ENCODE data around the gene RARB. TPM values are rescaled to one million over a fixed set of nuclear protein-coding genes. Genes with fewer than 3 reads are reported as not detected.

Gene RARB
- total and polyA plus RNA-seq, 2 donors (not counting 3 experiments of a cell fraction or from before 2014, with no cell fraction given): 15.3 to 23.4 TPM

GRCh38 chr3:25572336-25572735 lies 144.3 kb downstream of the RARB start:
- FAIRE-seq: no peak
- no peaks in the 10 kb centered on the region for H3K27me3 ChIP-seq (ENCODE audit: control insufficient read depth in 2 of 2, insufficient read depth in 2 of 2, low read length in 2 of 2)
- dilution Hi-C loops (cut with MboI; ENCODE audit: extremely low pct_ligation_motif_present, low sequenced_read_pairs) (no loop called here), intact Hi-C loops (cut with micrococcal nuclease) (no loop called here)
- no peaks in the 10 kb centered on the region for H3K9me1 ChIP-seq (replicated peaks; ENCODE audit: control insufficient read depth, extremely low read depth, insufficient read depth, low read length)
- H2AFZ ChIP-seq (ENCODE audit: low read depth, low read length): no peak overlapping the region
- BruUV-seq (replicated peaks): no TSS peak
- no peak overlapping the region for H3K27ac ChIP-seq (ENCODE audit: insufficient read depth, low read depth, low read length)
- DNase-seq (ENCODE audit: low read depth, low spot score): no peak
- H3K9me3 ChIP-seq (replicated peaks; ENCODE audit: control insufficient read depth, insufficient read depth, low read length): no peaks in the 10 kb centered on the region
- TF ChIP-seq MAX (IDR thresholded peaks at IDR 0.05; ENCODE audit: insufficient read depth, insufficient read length): no peak
- no peak for TF ChIP-seq EZH2 (IDR thresholded peaks at IDR 0.05; ENCODE audit: borderline replicate concordance, low read depth, low read length, severe bottlenecking)
- no peak for TF ChIP-seq FOS (IDR thresholded peaks at IDR 0.05; ENCODE audit: borderline replicate concordance, insufficient read depth, low read length)
- no peak for TF ChIP-seq JUN (IDR thresholded peaks at IDR 0.05; ENCODE audit: borderline replicate concordance, insufficient read depth, insufficient read length, low read depth)
- no peak for TF ChIP-seq GATA2 (IDR thresholded peaks at IDR 0.05; ENCODE audit: insufficient read depth, insufficient read length, low read depth, low read length)
- no peak for TF ChIP-seq CTCF (IDR thresholded peaks at IDR 0.05; ENCODE audit: extremely low read depth in 1 of 2, insufficient read depth in 1 of 2, low read depth in 1 of 2, low read length in 2 of 2)
- TF ChIP-seq MYC (IDR thresholded peaks at IDR 0.05; ENCODE audit: low read depth, low read length): no peak
- TF ChIP-seq POLR2AphosphoS5 (IDR thresholded peaks at IDR 0.05; ENCODE audit: insufficient read depth, low read depth, low read length): no peak
- no peak for TF ChIP-seq POLR2A (IDR thresholded peaks at IDR 0.05; ENCODE audit: low read depth, low read length)
- no peaks in the 10 kb centered on the region for H3K79me2 ChIP-seq (ENCODE audit: control insufficient read depth, insufficient read depth, low read length)
- H3K4me1 ChIP-seq (ENCODE audit: control insufficient read depth, extremely low read depth, insufficient read depth, low read length): no peaks in the 10 kb centered on the region
- H3K9ac ChIP-seq (replicated peaks; ENCODE audit: extremely low read depth, insufficient read depth, low read length): no peak overlapping the region
- H3K4me3 ChIP-seq (replicated peaks in 1 of 3; ENCODE audit: insufficient read depth in 1 of 3, low read depth in 1 of 3, low read length in 3 of 3): no peak overlapping the region
- no peaks in the 10 kb centered on the region for H4K20me1 ChIP-seq (replicated peaks; ENCODE audit: control insufficient read depth, extremely low read depth, insufficient read depth, low read length)
- peaks cover 0 to 12% of the 10 kb centered on the region in 2 experiments for H3K36me3 ChIP-seq (ENCODE audit: control insufficient read depth in 2 of 2, extremely low read depth in 1 of 2, insufficient read depth in 2 of 2, low read length in 2 of 2)
- POLR2A ChIA-PET: no interaction called here
- CTCF ChIA-PET: interaction anchor here (1.1 to 1.6 kb wide), 2 partner anchors 11 to 24 kb away, joined by 3 to 4 read pairs; no protein-coding TSS in a partner anchor
- H3K4me2 ChIP-seq (ENCODE audit: insufficient read depth, low read length): no peak overlapping the region
